ENCODE results near the gene SKI.
"Not testable (repeated sequence)": the region's sequence is repeated elsewhere in the genome, so short reads cannot be mapped to it uniquely, and the experiment has no call there.

SKI gene

DNA sequence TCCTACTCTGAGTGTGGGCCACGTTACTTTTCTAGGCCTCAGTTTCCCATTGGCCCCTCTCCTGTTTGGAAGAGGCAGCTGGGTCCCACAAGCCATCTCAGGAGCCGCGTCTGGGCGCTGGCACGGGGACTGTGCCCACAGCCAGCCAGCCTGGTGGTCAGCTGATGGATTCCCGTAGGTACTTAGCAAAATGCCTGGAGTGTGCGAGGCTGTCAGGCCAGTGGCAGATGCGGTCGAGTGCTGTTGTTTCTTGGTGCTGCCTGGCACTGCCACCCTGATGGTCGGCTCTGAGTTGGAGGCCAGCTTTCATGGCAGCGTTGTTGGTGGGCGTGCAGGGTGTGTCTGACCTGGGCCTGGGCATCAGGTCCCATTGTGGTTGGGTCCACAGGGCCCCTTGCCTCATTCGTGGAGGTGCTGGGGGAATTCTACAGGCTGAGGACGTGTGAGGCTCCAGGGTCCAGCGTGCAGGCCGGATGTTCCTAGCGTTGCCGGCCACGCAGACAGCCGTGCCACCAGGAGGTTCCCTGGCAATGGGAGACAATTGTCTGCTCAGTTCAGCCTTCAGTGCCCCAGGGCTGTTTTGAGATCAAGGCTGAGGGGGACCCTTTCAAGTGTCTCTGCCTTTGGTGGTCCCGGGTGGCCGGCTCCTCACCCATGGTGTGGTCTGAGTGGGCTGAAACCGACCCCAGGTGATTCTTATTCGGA lies 20.9 kb downstream of the SKI start:
- DNase-seq, result no peak

DNA sequence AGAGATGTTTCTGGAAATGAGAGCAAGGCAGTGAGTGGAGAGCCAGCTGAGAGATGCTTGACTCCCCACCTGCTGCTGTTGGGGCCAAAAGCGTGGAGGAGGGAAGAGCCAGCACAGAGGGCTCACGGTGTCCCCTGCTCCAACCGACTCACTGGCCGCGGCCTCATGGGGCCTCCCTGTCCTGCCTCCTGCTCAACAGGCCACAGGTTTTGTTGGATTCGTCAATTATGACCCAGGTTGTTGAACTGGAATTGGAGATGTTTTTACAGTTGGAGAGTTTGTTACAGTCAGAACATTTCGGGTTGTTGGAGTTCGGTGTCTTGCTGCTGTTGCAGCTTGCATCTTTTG lies 21.4 kb downstream of the SKI start:
- no peak for DNase-seq

DNA sequence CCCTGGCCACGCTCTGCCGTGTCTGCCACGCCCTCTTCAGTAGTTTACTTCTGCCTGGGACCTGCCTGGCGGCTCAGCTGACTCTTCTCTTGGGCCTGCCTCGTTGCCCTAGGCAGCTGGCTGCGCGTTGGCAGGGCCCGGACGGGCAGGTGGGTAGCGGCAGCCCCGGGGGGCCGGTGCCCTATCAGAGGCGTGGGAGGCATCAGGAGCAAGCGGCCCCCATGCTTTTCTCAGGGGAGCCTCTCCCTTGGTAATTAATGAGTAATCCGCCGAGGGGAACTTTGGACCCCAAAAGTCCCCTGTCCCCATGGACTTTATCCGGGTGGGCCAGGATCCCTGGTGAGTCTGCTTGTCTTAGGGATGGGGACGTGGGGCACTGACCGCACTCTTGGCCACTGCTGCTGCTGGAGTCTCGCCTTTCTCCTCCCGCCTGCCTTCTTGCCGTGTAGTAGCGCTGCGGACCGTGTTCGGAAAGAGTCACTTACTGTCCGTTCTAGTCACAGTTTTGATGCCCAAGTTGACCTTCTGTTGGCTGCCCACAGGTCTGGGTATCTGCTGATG lies 22.7 kb downstream of the SKI start:
- no peak for DNase-seq

DNA sequence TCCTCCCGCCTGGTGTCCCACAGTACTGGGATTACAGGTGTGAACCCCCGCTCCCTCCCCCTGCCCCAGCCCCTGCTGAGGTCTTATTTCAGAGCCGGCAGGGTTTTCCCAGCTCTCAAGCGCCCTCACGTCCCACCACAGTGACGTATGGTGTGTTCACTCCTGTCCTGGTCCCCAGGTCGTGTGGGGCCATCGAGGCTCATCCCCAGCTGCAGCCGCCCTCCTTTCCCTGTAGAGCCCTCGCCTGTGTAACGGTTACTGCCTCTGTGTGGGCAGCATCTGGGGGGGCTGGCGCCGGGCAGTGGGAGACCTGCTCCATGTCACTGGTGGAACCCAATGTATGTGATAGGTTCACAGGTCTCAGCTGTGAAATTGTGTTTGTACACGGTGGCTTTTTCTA lies 23.2 kb downstream of the SKI start:
- no peak for DNase-seq

DNA sequence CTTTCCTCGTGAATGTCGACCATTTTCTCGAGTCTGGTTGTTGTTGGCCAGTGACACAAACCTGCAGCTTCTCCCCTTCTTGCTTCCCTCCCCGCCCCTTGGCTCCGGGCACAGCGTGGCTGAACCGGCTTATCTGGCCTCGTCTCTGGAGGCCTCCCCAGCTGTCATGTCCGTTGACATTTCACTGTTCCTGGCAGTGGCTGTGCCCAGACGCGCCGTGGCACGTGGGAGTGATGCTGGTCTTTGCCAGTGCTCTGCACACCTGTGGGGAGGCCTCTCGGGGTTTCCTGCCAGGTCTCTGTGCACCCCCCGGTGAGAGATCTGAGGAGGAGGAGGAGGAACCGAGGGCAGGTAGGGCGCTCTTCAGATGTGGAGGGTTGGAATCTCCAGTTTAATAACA lies 23.7 kb downstream of the SKI start:
- no peak for DNase-seq

DNA sequence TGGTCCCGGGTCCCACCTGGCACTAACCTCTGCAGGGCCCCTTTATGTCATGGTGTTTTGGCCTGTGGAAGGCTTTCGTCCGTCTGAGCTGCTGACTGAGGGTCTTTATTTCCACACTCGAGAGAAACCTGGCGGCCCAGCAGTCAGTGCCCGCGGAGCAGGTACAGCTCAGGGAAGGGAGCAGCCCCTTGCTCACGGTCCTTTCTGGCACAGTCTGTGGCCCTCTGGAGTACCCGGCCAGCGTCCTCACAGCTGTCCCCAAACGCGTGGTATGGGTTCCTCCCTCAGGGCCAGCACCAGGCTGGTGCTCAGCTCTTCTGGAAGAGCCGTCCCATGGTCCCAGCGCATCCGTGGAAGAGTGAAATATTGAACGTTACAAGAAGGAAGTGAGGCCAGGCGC lies 24.3 kb downstream of the SKI start:
- no peak for DNase-seq

DNA sequence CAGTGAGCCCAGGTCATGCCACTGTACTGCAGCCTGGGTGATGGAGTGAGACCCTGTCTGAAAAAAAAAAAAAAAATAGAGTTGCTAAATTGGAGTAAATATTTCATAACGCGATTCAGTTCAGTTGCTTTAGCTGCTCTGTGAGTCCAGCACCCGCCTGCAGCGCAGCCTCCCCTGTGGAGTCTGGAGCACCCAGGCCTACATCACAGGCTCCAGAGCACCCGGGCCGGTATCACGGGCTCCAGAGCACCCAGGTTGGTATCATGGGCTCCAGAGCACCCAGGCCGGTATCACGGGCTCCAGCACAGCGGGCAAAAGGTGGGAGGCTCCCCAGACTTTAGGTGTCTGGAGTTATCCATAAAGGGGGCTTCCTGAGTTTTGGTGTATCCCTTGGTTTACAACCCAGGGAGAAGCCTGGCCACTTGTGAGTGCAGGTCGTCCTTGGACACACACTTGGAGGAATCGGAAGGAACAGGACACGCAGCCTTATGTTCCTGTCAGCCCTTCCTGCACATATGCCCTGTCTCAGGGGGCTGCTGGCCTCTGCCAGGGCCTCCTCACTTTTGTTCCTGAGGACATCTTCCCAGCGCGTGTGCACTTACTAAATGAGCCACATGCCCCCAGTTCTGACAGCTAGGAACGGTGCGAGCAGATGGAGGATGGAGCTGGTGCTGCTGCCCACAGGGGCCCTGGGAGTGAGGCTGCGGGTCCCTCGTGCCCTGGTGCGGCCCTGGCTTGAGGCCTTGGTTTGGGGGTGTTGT lies 25.1 kb downstream of the SKI start:
- no peak for DNase-seq

DNA sequence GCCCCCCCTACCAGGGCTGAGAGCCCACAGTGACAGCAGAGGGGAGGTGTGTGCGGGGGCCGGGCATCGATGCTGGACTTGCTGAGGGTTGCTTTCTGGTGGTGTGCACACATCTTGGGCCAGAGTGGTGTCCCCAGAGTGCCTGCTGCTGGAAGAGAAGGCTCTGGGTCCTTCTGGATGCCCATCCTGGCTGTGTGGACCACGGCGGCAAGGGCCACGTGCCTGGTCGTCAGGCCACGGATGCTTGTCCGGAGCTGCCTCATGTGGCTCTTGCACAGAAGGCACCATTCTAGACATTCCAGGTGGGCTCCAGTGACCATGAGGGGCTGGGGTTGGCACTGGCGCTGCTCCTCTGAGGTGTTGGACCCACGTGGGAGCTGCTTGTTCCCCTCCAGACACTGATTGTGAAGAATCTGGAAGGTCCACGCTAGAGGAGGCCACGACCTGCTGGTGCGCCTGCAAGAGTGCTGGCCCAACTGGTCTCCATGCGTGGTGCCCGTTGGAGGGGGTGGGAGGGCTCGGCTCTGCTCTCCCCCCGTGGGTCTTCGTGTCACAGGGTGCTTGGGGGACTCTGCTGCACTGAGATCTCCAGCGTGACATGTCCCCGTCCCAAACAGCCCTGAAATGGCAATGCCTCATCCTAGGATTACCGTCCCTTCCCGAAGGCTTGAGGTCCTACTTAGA lies 25.8 kb downstream of the SKI start:
- DNase-seq, result no peak

DNA sequence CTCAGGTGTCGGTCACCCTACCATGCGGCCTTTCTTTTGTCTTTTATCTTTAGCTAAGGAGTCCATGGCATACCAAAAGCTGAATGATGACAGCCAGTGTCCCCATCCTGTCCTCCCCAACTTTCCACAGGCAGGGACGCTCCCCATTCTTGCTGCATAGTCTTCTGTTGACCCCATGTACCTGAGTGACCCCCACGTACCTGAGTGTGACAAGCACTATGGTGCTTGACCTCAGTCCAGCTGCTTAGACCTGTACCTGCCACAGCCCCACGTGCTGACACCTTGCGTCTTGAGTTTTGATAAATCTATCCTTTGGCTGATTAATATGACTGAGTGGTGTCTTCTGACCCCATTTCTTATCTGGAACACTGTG lies 26.9 kb downstream of the SKI start:
- no peak for DNase-seq

DNA sequence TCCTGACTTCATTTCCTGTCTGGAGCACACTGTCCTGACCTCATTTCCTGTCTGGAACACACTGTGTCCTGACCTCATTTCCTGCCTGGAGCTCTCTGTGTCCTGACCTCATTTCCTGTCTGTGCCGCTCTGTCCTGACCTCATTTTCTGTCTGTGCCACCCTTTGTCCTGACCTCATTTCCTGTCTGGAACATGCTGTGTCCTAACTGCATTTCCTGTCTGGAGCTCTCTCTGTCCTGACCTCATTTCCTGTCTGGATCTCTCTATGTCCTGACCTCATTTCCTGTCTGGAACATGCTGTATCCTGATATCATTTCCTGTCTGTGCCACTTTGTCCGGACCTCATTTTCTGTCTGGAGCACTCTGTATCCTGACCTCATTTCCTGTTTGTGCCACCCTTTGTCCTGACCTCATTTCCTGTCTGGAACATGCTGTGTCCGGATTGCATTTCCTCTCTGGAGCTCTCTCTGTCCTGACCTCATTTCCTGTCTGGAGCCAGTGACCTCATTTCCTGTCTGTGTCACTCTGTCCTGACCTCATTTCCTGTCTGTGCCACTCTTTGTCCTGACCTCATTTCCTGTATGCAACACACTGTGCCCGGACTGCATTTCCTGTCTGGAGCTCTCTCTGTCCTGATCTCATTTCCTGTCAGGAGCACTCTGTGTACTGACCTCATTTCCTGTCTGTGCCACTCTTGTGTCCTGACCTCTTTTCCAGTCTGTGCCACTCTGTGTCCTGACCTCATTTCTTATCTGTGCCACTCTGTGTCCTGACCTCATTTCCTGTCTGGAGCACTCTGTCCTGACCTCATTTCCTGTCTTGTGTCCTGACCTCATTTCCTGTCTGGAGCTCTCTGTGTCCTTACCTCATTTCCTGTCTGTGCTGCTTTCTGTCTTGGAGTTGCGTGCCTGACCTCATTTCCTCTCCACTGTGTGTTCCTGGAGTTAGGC lies 27.6 kb downstream of the SKI start:
- peak; percentile 53 for DNase-seq

DNA sequence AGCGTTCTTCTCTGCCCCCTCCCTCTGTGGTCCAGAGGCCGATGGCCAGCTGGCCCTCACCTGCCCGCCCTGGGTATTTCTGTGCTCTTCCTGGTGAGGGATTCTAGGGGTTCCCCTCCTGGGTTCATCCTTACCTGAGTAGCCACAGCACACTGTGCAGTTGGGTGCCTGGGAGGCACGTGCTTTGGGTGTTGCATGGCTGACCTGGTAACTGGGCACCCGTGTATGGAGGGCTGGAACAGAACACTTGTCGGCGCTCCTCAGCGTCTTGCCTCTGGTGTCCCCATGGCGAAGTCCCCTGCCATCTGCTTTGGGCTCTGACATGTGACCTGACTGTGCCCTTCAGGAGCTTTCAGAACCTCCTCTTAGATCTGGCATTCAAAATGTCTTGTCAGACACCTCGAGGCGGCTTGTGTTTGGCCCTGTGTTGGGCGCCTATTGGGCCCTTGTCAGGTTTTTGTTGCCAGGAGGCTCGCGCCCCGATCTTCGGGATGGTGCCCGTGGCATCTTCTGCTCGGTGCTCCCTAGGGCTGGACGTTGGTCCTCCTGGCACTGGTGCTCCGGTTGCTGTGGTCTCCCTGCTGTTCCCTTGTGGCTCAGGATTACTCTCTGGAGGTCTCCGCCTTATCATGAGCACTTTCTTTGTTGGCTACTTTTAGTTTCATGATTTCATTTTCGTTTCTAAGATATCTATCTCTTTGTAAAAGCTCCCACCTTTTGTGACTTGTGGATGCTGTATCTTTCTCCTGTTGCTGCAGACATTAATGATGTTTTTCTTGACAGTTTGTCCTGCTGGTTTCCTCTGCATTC lies 28.5 kb downstream of the SKI start:
- DNase-seq, result no peak

DNA sequence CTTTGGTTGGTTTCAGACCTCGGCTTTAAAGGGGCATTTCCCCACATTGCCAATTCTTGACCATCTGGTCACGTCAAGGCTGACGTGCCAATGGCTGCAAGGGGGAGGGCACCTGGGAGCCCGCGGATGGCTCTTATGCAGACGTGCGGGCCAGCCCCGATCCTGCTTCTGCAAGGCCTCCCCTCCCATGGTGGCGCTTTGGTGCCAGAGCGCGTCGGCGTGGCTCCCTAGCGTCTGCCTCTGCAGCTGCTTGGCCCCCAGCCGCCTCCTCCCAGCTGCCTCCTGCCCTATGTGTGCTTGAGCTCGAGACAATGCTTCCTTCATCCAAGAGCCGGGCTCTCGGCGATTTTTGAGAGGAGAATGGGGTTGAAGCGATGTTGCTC lies 29.1 kb downstream of the SKI start:
- no peak for DNase-seq

DNA sequence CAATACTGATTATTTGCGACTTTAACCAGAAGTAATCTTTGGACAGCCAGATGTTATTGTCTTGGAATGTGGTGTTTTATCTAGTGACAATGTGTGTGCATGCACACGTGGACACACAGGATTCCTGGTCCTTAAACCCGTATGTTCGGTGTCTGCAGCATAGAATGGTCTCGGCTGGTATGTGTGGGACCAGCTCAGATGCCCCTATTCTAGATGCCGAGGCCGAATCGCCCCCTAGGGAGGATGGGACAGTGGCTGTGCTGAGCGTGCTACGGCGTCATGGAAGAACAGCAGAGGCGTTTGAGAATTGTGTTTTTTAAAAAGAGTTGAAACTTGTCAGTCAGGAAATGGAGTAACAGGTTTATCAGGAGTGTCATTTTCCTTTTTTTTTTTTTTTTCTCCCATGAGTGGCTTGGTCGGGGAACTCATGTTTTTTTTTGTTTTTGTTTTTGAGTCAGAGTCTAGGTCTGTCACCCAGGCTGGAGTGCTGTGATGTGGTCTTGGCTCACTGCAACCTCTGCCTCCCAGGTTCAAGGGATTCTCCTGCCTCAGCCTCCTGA lies 30.1 kb downstream of the SKI start:
- no peak for DNase-seq

DNA sequence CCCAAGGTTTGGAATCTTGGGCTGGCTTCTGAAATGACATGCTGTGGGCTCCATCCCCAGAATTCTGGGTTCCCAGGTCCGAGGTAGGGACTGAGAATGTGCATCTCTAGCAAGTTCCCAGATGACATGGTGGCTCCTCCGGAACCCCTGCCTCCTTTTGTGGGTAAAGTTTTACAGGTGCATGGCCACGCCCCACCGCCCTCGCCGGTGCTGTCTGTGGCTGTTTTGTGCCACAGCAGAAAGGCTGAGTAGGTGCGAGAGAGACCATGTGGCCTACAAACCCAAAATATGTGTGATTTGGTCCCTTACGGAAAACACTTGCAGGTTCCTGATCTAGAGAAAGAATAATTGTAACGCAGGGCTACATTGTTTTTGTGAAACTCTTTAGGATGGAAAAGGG lies 30.9 kb downstream of the SKI start:
- no peak for DNase-seq

DNA sequence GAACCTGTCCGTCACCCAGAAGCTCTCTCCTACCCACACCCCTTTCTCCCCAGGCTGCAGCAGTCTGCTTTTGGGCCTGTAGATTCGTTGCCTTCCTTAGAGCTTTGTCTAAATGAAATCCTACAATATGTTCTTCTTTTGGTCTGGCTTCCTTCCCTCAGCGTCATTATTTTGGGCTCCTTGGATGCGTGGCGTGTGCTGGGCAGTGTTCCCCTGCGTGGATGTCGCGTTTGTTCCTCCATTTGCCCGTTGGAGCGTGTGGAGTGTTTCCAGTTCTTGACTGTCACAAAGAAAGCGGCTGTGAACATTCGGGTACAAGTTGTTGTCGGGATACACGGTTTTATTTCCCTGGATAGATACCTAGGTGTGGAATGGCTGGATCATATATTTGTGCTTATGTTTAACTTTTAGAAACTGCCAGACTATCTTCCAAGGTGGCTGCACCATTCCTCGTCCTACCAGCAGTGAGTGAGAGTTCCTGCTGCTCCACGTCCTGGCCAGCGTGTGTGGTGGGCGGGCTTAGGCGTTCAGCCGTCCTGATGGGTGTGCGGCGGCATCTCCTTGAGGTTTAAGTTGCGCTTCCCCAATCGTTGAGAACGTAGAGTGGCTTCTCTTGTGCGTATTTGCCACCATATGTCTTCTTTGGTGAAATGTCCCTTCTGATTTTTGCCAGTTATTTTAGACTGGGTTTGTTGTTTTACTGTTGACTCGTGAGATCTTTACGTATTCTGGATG lies 31.7 kb downstream of the SKI start:
- DNase-seq, result no peak

DNA sequence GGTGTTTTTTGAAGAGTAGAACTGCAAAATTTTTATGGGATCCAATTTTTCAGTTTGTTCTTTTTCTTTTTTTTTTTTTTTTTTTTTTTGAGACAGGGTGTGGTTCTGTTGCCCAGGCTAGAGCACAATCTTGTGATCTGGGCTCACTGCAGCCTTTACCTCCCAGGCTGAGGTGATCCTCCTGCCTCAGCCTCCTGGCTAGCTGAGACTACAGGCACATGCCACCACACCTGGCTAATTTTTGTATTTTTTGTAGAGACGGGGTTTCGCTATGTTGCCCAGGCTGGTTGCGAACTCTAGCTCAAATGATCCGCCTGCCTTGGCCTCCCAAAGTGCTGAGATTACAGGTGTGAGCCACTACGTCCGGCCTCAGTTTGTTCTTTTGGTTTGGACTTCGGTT lies 32.4 kb downstream of the SKI start:
- DNase-seq, result not testable (repeated sequence)

DNA sequence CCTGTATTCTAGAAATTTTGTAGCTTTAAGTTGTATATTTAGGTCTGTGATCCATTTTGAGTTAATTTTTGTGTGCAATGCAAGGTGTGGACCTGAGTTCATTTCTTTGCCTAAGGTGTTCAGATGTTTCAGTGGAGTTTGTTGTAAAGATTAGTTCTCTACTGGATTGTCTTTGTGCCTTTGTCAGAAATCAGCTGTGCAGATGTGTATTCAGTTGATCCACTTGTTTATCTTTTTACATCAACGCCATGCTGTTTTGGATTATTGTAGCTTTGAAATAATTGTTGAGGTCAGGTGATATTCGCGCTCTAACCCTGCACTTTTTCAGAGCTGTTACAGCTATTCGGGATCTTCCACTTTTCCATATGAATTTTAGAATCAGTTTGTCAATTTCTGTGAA lies 32.8 kb downstream of the SKI start:
- DNase-seq, result no peak

DNA sequence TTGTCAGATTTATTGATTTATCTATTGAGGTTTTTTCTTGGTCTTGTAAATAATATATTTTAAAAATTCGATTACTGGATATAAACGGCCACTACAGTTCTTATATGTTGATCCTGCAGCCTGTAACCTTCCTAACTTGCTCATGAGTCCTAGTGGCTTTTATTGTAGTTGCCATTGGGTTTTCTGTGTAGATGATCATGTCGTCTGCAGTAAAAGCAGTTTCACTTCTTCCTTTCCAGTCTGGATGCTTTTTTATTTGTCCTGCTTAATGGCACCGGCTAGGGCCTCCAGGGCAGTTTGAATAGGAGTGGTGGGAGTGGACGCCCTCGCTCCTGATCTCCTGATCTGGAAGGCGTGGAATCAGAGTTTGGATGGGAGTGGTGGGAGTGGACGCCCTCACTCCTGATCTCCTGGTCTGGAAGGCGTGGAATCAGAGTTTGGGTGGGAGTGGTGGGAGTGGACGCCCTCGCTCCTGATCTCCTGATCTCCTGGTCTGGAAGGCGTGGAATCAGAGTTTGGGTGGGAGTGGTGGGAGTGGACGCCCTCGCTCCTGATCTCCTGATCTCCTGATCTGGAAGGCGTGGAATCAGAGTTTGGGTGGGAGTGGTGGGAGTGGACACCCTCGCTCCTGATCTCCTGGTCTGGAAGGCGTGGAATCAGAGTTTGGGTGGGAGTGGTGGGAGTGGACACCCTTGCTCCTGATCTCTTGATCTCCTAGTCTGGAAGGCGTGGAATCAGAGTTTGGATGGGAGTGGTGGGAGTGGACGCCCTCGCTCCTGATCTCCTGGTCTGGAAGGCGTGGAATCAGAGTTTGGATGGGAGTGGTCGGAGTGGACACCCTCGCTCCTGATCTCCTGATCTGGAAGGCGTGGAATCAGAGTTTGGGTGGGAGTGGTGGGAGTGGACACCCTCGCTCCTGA lies 33.6 kb downstream of the SKI start:
- not testable (repeated sequence) for DNase-seq

DNA sequence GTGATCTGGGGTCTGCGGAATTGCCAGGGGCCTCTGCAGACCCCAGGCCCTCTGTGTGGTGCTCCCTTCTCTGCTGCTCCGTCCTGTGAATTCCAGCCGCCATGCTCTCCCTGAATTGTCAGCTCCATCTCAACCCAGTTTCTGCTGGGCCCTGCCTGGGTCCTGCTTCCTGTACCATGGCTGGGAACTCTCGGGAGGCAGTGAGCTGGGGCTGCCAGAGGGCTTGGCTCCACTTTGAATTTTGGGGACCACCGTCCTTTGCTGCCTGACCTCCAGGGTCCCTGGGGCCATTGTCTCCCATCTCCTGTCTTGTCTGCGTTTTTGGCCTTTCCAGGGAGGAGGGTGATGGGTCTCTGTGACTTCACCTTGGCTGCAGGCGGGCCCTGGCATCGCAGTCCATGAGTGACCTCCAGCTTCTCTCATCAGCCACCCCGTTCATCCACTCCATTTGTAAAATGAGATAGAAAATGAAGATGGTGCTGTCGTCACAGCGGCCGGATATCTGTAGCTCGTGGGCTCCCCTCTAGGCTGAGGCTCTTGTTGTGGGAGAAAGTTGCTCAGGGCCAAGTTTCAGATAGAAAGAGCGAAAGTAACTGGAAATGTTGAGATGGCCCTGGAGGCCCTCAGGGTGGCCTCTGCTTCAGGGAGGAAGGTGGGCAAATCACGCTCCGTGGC lies 38.3 kb downstream of the SKI start:
- DNase-seq, result no peak

All from KG1 (cell line).